ENCODE data around the gene CDCA7L.

Gene CDCA7L

GRCh38 chr7:21915140-21915539 is 30.6 kb downstream of the CDCA7L start:
- TF ChIP-seq ZNF843 (tag by site-specific recombination; IDR thresholded peaks at IDR 0.05) (no peak), PRDM4 (tag by site-specific recombination; IDR thresholded peaks at IDR 0.05) (no peak), ZNF23 (tag by site-specific recombination; IDR thresholded peaks at IDR 0.05; ENCODE audit: borderline replicate concordance) (no peak), ZNF776 (tag by site-specific recombination; IDR thresholded peaks at IDR 0.05; ENCODE audit: borderline replicate concordance) (no peak), ZNF26 (tag by site-specific recombination; IDR thresholded peaks at IDR 0.05) (no peak), ZNF169 (tag by site-specific recombination; IDR thresholded peaks at IDR 0.05) (no peak), HOXD13 (CRISPR knock-in tag; IDR thresholded peaks at IDR 0.05; ENCODE audit: borderline replicate concordance) (no peak), ZNF626 (tag by site-specific recombination; IDR thresholded peaks at IDR 0.05) (no peak), ZNF707 (tag by site-specific recombination; IDR thresholded peaks at IDR 0.05) (no peak), ZNF18 (tag by site-specific recombination; IDR thresholded peaks at IDR 0.05) (no peak), OSR2 (tag by site-specific recombination; IDR thresholded peaks at IDR 0.05) (no peak), ZBTB20 (tag by site-specific recombination; IDR thresholded peaks at IDR 0.05) (no peak), ZNF311 (tag by site-specific recombination; IDR thresholded peaks at IDR 0.05; ENCODE audit: borderline replicate concordance) (no peak), ZNF518A (tag by site-specific recombination; conservative IDR thresholded peaks at IDR 0.05; ENCODE audit: low read depth) (no peak)
- Histone ChIP-seq H3K9me3 (ENCODE audit: control insufficient read depth, insufficient read depth, low read depth, low read length) (no peaks in the 10 kb centered on the region), H3K4me3 (ENCODE audit: low read depth, low read length) (no peak overlapping the region), H3K36me3 (ENCODE audit: control insufficient read depth in 2 of 2, insufficient read depth in 1 of 2, low read length in 2 of 2) (peaks cover 4 to 43% of the 10 kb centered on the region in 2 experiments), H3K27ac (ENCODE audit: extremely low read depth, low read depth, low read length) (no peak overlapping the region), H3K4me1 (ENCODE audit: control insufficient read depth, insufficient read depth, low read length) (no peaks in the 10 kb centered on the region)
- ChIA-PET POLR2A (no interaction called here), CTCF (no interaction called here)

GRCh38 chr7:21914671-21915070 is 31.0 kb downstream of the CDCA7L start:
- Histone ChIP-seq H3K4me1 (ENCODE audit: control insufficient read depth, insufficient read depth, low read length) (no peaks in the 10 kb centered on the region), H3K9me3 (ENCODE audit: control insufficient read depth, insufficient read depth, low read depth, low read length) (no peaks in the 10 kb centered on the region), H3K36me3 (ENCODE audit: control insufficient read depth in 2 of 2, insufficient read depth in 1 of 2, low read length in 2 of 2) (peaks cover 4 to 46% of the 10 kb centered on the region in 2 experiments), H3K4me3 (ENCODE audit: low read depth, low read length) (no peak overlapping the region), H3K27ac (ENCODE audit: extremely low read depth, low read depth, low read length) (no peak overlapping the region)
- ChIA-PET POLR2A (no interaction called here), CTCF (no interaction called here)
- TF ChIP-seq ZNF76 (tag by site-specific recombination; IDR thresholded peaks at IDR 0.05; ENCODE audit: borderline replicate concordance, low read depth), result no peak
- no peak for TF ChIP-seq ZNF704 (tag by site-specific recombination; IDR thresholded peaks at IDR 0.05)
- no peak for TF ChIP-seq ZNF513 (tag by site-specific recombination; IDR thresholded peaks at IDR 0.05)
- no peak for TF ChIP-seq ZNF558 (tag by site-specific recombination; IDR thresholded peaks at IDR 0.05)
